Neural cell (in vitro differentiated cells): Measurements from ENCODE around the gene NFIA. TPM values are rescaled to one million over a fixed set of nuclear protein-coding genes. Genes with fewer than 3 reads are reported as not detected.

Experiments
- H2AFZ ChIP-seq: fragments of 200-600, 300-800 bp; sonication (generic), shearing (Covaris generic); 2 replicates; pipeline ENCODE4 v1.6.0; 2014; ENCODE audit warnings: low read depth, mild to moderate bottlenecking, antibody characterized with exemption, low read length, moderate library complexity
- H3F3A ChIP-seq: fragments of 200-600 bp; shearing (Covaris generic); 2 replicates; pipeline ENCODE4 v1.6.1; 2016; ENCODE audit warnings: mild to moderate bottlenecking, moderate library complexity, mixed read lengths, antibody characterized with exemption, low read length; ENCODE audit not compliant: insufficient read depth, poor library complexity, severe bottlenecking
- H3K27ac ChIP-seq: fragments of 200-600, 300-800 bp; sonication (generic), shearing (Covaris generic); 2 replicates; pipeline ENCODE4 v1.5.1; 2014; ENCODE audit warnings: mild to moderate bottlenecking, low read length, moderate library complexity
- H3K27me3 ChIP-seq: fragments of 300-800, 200-600 bp; sonication (generic), shearing (Covaris generic); 2 replicates; pipeline ENCODE4 v1.6.0; 2014; ENCODE audit warnings: mild to moderate bottlenecking, low read depth, low read length, moderate library complexity; ENCODE audit not compliant: insufficient read depth
- H3K36me3 ChIP-seq: fragments of 300-800, 200-600 bp; sonication (generic), shearing (Covaris generic); 2 replicates; pipeline ENCODE4 v1.5.1; 2014; ENCODE audit warnings: mild to moderate bottlenecking, antibody characterized with exemption, low read length, moderate library complexity; ENCODE audit not compliant: insufficient read depth
- H3K4me2 ChIP-seq: fragments of 300-800, 200-600 bp; sonication (generic), shearing (Covaris generic); 2 replicates; pipeline ENCODE4 v1.6.0; 2014; ENCODE audit warnings: mild to moderate bottlenecking, low read length
- H3K4me3 ChIP-seq: fragments of 300-800, 200-600 bp; sonication (generic), shearing (Covaris generic); 2 replicates; pipeline ENCODE4 v1.5.1; 2014; ENCODE audit warnings: mild to moderate bottlenecking, low read length, moderate library complexity
- H3K79me2 ChIP-seq: fragments of 200-600 bp; shearing (Covaris generic); replicated peaks from 2 replicates; pipeline ENCODE4 v1.6.0; 2014; ENCODE audit warnings: mild to moderate bottlenecking, low read length, moderate library complexity; ENCODE audit not compliant: insufficient read depth
- H3K9ac ChIP-seq: fragments of 300-800, 200-600 bp; sonication (generic), shearing (Covaris generic); 2 replicates; pipeline ENCODE4 v1.6.1; 2016; ENCODE audit warnings: mild to moderate bottlenecking, low read length, mixed read lengths
- H3K9me2 ChIP-seq: fragments of 200-600 bp; shearing (Covaris generic); 2 replicates; pipeline ENCODE4 v1.6.1; 2016; ENCODE audit warnings: mild to moderate bottlenecking, low read length, mixed read lengths; ENCODE audit not compliant: insufficient read depth
- H3K9me3 ChIP-seq: fragments of 200-600, 300-800 bp; sonication (generic), shearing (Covaris generic); 2 replicates; pipeline ENCODE4 v1.6.1; 2016; ENCODE audit warnings: mild to moderate bottlenecking, mixed run types, low read length, moderate library complexity, mixed read lengths
- H4K20me1 ChIP-seq: fragments of 200-600 bp; shearing (Covaris generic); 2 replicates; pipeline ENCODE4 v1.6.1; 2016; ENCODE audit warnings: mild to moderate bottlenecking, mixed run types; ENCODE audit not compliant: insufficient read depth
- EP300 ChIP-seq: fragments of 450-650 bp; conservative IDR thresholded peaks from 2 replicates; pipeline ENCODE4 v1.6.1; 2014; ENCODE audit warnings: antibody characterized with exemption, mild to moderate bottlenecking, moderate library complexity; ENCODE audit not compliant: poor library complexity, severe bottlenecking
- EZH2 ChIP-seq: fragments of 200-600, 300-800 bp; shearing (Covaris generic), sonication (generic); IDR thresholded peaks from 2 replicates; pipeline ENCODE4 v1.6.1; 2014; ENCODE audit warnings: antibody characterized with exemption, low read length, borderline replicate concordance, mild to moderate bottlenecking; ENCODE audit not compliant: insufficient read depth, poor library complexity, severe bottlenecking
- MXI1 ChIP-seq: fragments of 450-650 bp; conservative IDR thresholded peaks from 2 replicates; pipeline ENCODE4 v1.6.1; 2014; ENCODE audit warnings: antibody characterized with exemption, mild to moderate bottlenecking; ENCODE audit not compliant: poor library complexity, severe bottlenecking
- POLR2AphosphoS5 ChIP-seq: IDR thresholded peaks from 2 replicates; pipeline ENCODE4 v1.6.1; 2012
- RAD21 ChIP-seq: fragments of 450-650 bp; conservative IDR thresholded peaks from 2 replicates; pipeline ENCODE4 v1.6.1; 2014; ENCODE audit warnings: antibody characterized with exemption, mild to moderate bottlenecking, moderate library complexity
- SMC3 ChIP-seq: fragments of 450-650 bp; conservative IDR thresholded peaks from 2 replicates; pipeline ENCODE4 v1.6.1; 2014; ENCODE audit warnings: antibody characterized with exemption, mild to moderate bottlenecking, moderate library complexity; ENCODE audit not compliant: poor library complexity
- TAF1 ChIP-seq: IDR thresholded peaks from 2 replicates; pipeline ENCODE4 v1.6.1; 2012; ENCODE audit warnings: low read depth
- polyA plus RNA-seq: library from polyadenylated mRNA; depleted of rRNA; stranded (reverse); fragments of >200 nt; gene quantifications from 2 replicates; pipeline ENCODE4 v1.2.3, GENCODE V29; 2014
- TF ChIP-seq, protein P1 (sequence below): fragments of 450-650 bp; IDR thresholded peaks from 2 replicates; pipeline ENCODE4 v1.5.1; 2014; ENCODE audit warnings: antibody characterized with exemption, mild to moderate bottlenecking, moderate library complexity; ENCODE audit not compliant: poor library complexity, severe bottlenecking
- TF ChIP-seq, protein P2 (sequence below): IDR thresholded peaks from 2 replicates; pipeline ENCODE4 v1.6.1; 2012; ENCODE audit warnings: borderline replicate concordance

Gene NFIA
- polyA plus RNA-seq, 1 donor from 2014 or later, result 0.47 TPM

DNA sequence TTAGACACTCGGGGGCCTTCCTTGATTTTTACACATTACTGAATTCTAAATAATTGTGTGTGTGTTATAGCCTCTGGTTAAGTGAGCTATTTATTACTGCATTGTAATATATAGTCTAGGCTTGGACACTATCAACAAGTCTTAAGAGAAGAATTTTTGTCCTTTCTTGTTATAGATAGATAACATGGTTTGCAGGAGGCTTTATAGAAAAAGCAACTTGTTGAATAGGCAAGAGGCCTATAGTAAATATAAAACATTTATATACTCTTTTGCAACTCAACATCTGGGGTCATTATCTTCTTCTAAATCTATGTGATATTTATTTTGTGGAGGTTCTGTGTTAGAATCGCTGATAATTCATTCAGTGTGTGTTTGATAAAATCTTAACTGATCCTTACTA lies 293.8 kb downstream of the NFIA start:
- no peaks in the 10 kb centered on the region for H3K36me3 ChIP-seq
- no peak for TF ChIP-seq EZH2
- TF ChIP-seq MXI1, result no peak
- TF ChIP-seq TAF1, result no peak
- TF ChIP-seq, protein P1, sequence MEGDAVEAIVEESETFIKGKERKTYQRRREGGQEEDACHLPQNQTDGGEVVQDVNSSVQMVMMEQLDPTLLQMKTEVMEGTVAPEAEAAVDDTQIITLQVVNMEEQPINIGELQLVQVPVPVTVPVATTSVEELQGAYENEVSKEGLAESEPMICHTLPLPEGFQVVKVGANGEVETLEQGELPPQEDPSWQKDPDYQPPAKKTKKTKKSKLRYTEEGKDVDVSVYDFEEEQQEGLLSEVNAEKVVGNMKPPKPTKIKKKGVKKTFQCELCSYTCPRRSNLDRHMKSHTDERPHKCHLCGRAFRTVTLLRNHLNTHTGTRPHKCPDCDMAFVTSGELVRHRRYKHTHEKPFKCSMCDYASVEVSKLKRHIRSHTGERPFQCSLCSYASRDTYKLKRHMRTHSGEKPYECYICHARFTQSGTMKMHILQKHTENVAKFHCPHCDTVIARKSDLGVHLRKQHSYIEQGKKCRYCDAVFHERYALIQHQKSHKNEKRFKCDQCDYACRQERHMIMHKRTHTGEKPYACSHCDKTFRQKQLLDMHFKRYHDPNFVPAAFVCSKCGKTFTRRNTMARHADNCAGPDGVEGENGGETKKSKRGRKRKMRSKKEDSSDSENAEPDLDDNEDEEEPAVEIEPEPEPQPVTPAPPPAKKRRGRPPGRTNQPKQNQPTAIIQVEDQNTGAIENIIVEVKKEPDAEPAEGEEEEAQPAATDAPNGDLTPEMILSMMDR, result no peak
- no peak for TF ChIP-seq RAD21
- no peak for TF ChIP-seq EP300
- TF ChIP-seq, protein P2, sequence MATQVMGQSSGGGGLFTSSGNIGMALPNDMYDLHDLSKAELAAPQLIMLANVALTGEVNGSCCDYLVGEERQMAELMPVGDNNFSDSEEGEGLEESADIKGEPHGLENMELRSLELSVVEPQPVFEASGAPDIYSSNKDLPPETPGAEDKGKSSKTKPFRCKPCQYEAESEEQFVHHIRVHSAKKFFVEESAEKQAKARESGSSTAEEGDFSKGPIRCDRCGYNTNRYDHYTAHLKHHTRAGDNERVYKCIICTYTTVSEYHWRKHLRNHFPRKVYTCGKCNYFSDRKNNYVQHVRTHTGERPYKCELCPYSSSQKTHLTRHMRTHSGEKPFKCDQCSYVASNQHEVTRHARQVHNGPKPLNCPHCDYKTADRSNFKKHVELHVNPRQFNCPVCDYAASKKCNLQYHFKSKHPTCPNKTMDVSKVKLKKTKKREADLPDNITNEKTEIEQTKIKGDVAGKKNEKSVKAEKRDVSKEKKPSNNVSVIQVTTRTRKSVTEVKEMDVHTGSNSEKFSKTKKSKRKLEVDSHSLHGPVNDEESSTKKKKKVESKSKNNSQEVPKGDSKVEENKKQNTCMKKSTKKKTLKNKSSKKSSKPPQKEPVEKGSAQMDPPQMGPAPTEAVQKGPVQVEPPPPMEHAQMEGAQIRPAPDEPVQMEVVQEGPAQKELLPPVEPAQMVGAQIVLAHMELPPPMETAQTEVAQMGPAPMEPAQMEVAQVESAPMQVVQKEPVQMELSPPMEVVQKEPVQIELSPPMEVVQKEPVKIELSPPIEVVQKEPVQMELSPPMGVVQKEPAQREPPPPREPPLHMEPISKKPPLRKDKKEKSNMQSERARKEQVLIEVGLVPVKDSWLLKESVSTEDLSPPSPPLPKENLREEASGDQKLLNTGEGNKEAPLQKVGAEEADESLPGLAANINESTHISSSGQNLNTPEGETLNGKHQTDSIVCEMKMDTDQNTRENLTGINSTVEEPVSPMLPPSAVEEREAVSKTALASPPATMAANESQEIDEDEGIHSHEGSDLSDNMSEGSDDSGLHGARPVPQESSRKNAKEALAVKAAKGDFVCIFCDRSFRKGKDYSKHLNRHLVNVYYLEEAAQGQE, result no peak
- TF ChIP-seq SMC3, result no peak
- TF ChIP-seq POLR2AphosphoS5, result no peak
- no peaks in the 10 kb centered on the region for H3K9me2 ChIP-seq
- H2AFZ ChIP-seq, result no peak overlapping the region
- no peak overlapping the region for H3K9ac ChIP-seq
- H4K20me1 ChIP-seq, result no peaks in the 10 kb centered on the region
- H3K4me2 ChIP-seq, result no peak overlapping the region
- no peaks in the 10 kb centered on the region for H3K79me2 ChIP-seq
- no peaks in the 10 kb centered on the region for H3K27me3 ChIP-seq
- H3F3A ChIP-seq, result no peaks in the 10 kb centered on the region
- H3K27ac ChIP-seq, result no peak overlapping the region
- H3K4me3 ChIP-seq, result no peak overlapping the region
- H3K9me3 ChIP-seq, result no peaks in the 10 kb centered on the region

DNA sequence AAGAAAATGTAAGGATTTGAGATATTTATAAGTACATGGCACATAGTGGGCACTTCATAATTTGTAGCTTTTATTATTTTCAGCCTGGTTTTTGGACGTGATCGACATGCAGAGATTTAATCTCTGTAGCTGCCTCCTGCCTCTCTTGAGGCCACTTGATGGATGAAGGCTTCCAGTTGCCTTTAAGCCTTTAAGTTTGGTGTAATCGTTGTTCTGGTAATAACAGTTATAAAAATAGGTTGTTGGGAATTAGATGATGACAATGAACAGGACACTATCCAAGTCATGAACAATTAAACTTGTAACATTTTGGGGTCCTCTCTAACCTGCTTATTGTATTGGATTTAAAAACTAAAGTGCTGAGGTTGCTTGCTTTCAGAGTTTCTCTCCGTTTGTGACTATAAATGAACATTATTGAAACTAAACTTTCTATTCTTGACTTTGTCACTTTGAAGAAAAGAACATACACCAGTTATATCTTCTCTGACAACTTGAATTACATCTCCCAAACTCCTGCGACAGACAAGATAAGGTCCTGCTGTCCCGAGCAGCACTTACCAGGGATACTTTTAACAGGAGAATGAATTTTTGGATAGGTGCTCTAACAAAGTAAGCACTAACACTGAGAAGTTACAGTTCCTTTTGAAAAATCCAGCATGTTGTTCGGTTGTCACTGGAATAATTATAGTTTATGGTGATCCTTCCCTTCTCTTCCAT lies 295.0 kb downstream of the NFIA start:
- no peak overlapping the region for H3K27ac ChIP-seq
- H3K36me3 ChIP-seq, result no peaks in the 10 kb centered on the region
- H3K9me2 ChIP-seq, result no peaks in the 10 kb centered on the region
- H3K9me3 ChIP-seq, result no peaks in the 10 kb centered on the region
- H4K20me1 ChIP-seq, result no peaks in the 10 kb centered on the region
- H2AFZ ChIP-seq, result no peak overlapping the region
- H3F3A ChIP-seq, result no peaks in the 10 kb centered on the region
- TF ChIP-seq EP300 (no peak), POLR2AphosphoS5 (no peak), RAD21 (no peak), SMC3 (no peak), MXI1 (no peak), EZH2 (no peak), TAF1 (no peak)
- TF ChIP-seq, protein P1, result no peak
- TF ChIP-seq, protein P2, result no peak
- no peaks in the 10 kb centered on the region for H3K79me2 ChIP-seq
- no peak overlapping the region for H3K4me2 ChIP-seq
- H3K27me3 ChIP-seq, result no peaks in the 10 kb centered on the region
- no peak overlapping the region for H3K4me3 ChIP-seq
- no peak overlapping the region for H3K9ac ChIP-seq
